ENCODE data around the gene VCAN. TPM values are rescaled to one million over a fixed set of nuclear protein-coding genes. Genes with fewer than 3 reads are reported as not detected.

VCAN gene
- polyA plus RNA-seq, 2 of the 4 experiments (the other 2 are of a cell fraction): 26.0 to 42.0 TPM

GRCh38 chr5:83552275-83552674, 80.7 kb downstream of the VCAN start:
- POLR2A ChIA-PET: interaction anchor here (0.6 kb wide), 1 partner anchor 79 kb away, joined by 3 read pairs; no protein-coding TSS in a partner anchor

DNA sequence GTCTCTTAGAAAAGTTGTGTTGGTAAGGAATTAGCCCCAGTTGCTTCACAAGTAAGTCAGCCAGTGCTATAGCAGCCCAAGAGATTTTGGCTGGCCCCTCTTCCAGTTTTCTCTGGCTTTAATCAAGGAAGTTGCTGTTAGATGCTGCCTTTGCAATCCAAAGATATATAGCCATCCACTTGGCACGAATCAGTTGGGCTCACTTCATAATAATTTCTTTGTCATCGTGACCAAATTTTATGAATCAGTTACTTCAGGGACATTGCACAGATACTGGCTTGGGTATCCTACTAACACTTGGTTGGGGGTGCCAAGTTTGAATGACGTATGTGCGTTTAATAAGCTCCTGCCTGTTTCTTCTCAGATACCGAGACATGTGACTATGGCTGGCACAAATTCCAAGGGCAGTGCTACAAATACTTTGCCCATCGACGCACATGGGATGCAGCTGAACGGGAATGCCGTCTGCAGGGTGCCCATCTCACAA, 81.5 kb downstream of the VCAN start:
- CTCF ChIA-PET: interaction anchor here (0.8 to 3.9 kb wide), 3 partner anchors 11 to 911 kb away, joined by 3 to 16 read pairs (median 4); no protein-coding TSS in a partner anchor

More at GRCh38 chr5:83552275-83552674, 80.7 kb downstream of the VCAN start:
- CTCF ChIA-PET: interaction anchor here (3.9 kb wide), 1 partner anchor 12 kb away, joined by 16 read pairs; no protein-coding TSS in a partner anchor
- Histone ChIP-seq H3K27ac (peak overlapping the region; percentile 14 to 54; a peak in 3 of 6 replicates), H3K4me3 (no peak overlapping the region), H3K4me1 (peaks cover 29% of the 10 kb centered on the region), H3K9me3 (no peaks in the 10 kb centered on the region), H3K4me2 (no peak overlapping the region; the same call in 2 of the 3 replicates)
- FAIRE-seq (no peak), DNase-seq (ENCODE audit: low read depth in 1 of 2, low spot score in 1 of 2) (no peak), ATAC-seq (no peak)
- no peak for TF ChIP-seq CBX2 (IDR thresholded peaks at IDR 0.05; ENCODE audit: borderline replicate concordance, low read depth)
- TF ChIP-seq, protein P1, sequence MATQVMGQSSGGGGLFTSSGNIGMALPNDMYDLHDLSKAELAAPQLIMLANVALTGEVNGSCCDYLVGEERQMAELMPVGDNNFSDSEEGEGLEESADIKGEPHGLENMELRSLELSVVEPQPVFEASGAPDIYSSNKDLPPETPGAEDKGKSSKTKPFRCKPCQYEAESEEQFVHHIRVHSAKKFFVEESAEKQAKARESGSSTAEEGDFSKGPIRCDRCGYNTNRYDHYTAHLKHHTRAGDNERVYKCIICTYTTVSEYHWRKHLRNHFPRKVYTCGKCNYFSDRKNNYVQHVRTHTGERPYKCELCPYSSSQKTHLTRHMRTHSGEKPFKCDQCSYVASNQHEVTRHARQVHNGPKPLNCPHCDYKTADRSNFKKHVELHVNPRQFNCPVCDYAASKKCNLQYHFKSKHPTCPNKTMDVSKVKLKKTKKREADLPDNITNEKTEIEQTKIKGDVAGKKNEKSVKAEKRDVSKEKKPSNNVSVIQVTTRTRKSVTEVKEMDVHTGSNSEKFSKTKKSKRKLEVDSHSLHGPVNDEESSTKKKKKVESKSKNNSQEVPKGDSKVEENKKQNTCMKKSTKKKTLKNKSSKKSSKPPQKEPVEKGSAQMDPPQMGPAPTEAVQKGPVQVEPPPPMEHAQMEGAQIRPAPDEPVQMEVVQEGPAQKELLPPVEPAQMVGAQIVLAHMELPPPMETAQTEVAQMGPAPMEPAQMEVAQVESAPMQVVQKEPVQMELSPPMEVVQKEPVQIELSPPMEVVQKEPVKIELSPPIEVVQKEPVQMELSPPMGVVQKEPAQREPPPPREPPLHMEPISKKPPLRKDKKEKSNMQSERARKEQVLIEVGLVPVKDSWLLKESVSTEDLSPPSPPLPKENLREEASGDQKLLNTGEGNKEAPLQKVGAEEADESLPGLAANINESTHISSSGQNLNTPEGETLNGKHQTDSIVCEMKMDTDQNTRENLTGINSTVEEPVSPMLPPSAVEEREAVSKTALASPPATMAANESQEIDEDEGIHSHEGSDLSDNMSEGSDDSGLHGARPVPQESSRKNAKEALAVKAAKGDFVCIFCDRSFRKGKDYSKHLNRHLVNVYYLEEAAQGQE (IDR thresholded peaks at IDR 0.05): no peak
- TF ChIP-seq FOSL2 (IDR thresholded peaks at IDR 0.05): no peak
- no peak for TF ChIP-seq FOSL2 (CRISPR knock-in tag; IDR thresholded peaks at IDR 0.05)
- TF ChIP-seq HEYL (CRISPR knock-in tag; IDR thresholded peaks at IDR 0.05): no peak
- no peak for TF ChIP-seq NPAS2 (CRISPR knock-in tag; IDR thresholded peaks at IDR 0.05; ENCODE audit: borderline replicate concordance)

DNA sequence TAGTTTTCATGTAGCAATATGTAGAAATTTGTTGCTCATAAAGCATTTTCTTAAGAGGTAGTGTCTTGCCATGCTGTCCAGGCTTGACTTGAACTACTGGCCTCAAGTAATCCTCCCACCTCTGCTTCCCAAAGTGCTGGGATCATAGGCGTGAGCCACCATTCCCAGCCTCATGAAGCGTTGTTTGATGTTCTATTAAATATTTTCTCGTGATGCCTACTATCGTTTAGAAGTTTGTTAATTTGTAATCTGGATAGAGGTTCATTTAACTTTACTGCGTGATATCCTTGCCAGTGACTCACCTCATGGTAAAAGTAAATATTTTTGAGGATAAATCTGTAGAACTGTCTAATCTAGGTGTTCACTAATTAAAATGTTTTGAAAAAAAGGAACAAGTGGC, 82.6 kb downstream of the VCAN start:
- 10% methylated on average over 5 of the region's 5 CpGs for WGBS (ENCODE audit: missing lambda C conversion rate)
- Histone ChIP-seq H3K4me3 (no peak overlapping the region), H3K27ac (peak overlapping the region; percentile 42 to 59), H3K4me2 (peak overlapping the region; percentile 29), H3K9me3 (no peaks in the 10 kb centered on the region), H3K4me1 (peaks cover 40% of the 10 kb centered on the region)
- FAIRE-seq (no peak), DNase-seq (ENCODE audit: low read depth in 1 of 2, low spot score in 1 of 2) (peak in 1 of 2 experiments; percentile 35), ATAC-seq (no peak)
- TF ChIP-seq BHLHE40 (IDR thresholded peaks at IDR 0.05; ENCODE audit: low read depth, low read length) (no peak), CEBPB (IDR thresholded peaks at IDR 0.05) (no peak), CHD2 (IDR thresholded peaks at IDR 0.05; ENCODE audit: low read length, partially characterized antibody) (no peak), HOXA7 (CRISPR knock-in tag; IDR thresholded peaks at IDR 0.05) (no peak), E2F6 (IDR thresholded peaks at IDR 0.05; ENCODE audit: borderline replicate concordance, low read depth) (no peak)
- ChIA-PET POLR2A (no interaction called here), CTCF (interaction anchor here (1.3 to 3.9 kb wide), 2 partner anchors 10 to 16 kb away, joined by 4 to 16 read pairs; no protein-coding TSS in a partner anchor)

More for the DNA sequence above, 81.5 kb downstream of the VCAN start:
- TF ChIP-seq EP300 (IDR thresholded peaks at IDR 0.05) (peak in 1 of 2 experiments; percentile 32; a peak in 1 of 5 replicates), CHD2 (IDR thresholded peaks at IDR 0.05; ENCODE audit: low read length, partially characterized antibody) (no peak)
- TF ChIP-seq, protein P2, sequence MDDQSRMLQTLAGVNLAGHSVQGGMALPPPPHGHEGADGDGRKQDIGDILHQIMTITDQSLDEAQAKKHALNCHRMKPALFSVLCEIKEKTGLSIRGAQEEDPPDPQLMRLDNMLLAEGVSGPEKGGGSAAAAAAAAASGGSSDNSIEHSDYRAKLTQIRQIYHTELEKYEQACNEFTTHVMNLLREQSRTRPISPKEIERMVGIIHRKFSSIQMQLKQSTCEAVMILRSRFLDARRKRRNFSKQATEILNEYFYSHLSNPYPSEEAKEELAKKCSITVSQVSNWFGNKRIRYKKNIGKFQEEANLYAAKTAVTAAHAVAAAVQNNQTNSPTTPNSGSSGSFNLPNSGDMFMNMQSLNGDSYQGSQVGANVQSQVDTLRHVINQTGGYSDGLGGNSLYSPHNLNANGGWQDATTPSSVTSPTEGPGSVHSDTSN (IDR thresholded peaks at IDR 0.05): no peak
- TF ChIP-seq, protein P3, sequence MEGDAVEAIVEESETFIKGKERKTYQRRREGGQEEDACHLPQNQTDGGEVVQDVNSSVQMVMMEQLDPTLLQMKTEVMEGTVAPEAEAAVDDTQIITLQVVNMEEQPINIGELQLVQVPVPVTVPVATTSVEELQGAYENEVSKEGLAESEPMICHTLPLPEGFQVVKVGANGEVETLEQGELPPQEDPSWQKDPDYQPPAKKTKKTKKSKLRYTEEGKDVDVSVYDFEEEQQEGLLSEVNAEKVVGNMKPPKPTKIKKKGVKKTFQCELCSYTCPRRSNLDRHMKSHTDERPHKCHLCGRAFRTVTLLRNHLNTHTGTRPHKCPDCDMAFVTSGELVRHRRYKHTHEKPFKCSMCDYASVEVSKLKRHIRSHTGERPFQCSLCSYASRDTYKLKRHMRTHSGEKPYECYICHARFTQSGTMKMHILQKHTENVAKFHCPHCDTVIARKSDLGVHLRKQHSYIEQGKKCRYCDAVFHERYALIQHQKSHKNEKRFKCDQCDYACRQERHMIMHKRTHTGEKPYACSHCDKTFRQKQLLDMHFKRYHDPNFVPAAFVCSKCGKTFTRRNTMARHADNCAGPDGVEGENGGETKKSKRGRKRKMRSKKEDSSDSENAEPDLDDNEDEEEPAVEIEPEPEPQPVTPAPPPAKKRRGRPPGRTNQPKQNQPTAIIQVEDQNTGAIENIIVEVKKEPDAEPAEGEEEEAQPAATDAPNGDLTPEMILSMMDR (IDR thresholded peaks at IDR 0.05): no peak
- 86% methylated on average over 9 of the region's 9 CpGs for WGBS (ENCODE audit: missing lambda C conversion rate)
- H3K4me3 ChIP-seq: no peak overlapping the region
- H3K9me3 ChIP-seq: no peaks in the 10 kb centered on the region
- DNase-seq (ENCODE audit: low read depth in 1 of 2, low spot score in 1 of 2): peak in 1 of 2 experiments; percentile 43
- H3K4me1 ChIP-seq: peaks cover 29% of the 10 kb centered on the region
- no peak overlapping the region for H3K4me2 ChIP-seq
- peak in 1 of 2 experiments; percentile 47; a peak in 1 of 6 replicates for ATAC-seq
- peak overlapping the region; percentile 14 to 54; a peak in 3 of 6 replicates for H3K27ac ChIP-seq
- FAIRE-seq: no peak
- POLR2A ChIA-PET: no interaction called here
